ENCODE measurements around the gene SMIM26.

GRCh38 chr20:18566892-18567738 is at the start of gene SMIM26:
- TF ChIP-seq POLR2AphosphoS5 (IDR thresholded peaks at IDR 0.05; ENCODE audit: low read depth, low read length) (peak; percentile 89), CTCF (IDR thresholded peaks at IDR 0.05) (no peak), SIN3A (IDR thresholded peaks at IDR 0.05; ENCODE audit: borderline replicate concordance, insufficient read depth, low read depth, low read length) (0 out of 2 replicates have a peak, but pooled peaks have one; percentile 55), TCF7L2 (IDR thresholded peaks at IDR 0.05; ENCODE audit: low read depth, low read length) (peak; percentile 50)

All from Panc1 (cell line).